ENCODE measurements around the gene TMCO4.

DNA sequence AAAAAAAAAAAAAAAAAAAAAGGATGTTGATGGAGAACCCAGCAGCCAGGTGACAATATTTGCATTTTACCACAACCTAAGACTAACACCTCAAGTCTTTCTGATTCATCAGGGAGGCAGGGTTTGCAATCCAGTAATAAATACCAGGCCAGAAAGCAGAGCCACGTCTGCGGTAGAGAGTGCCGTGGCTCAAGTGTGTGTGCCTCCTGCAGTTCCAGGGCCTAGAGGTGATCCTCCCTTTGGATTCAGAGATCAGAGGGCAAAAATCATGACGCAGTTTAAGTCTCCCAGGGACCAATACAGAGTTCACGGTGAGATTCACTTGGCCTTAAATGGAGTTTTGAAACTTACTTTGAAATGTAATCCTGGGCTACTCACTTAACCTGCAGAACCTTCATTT lies 34.9 kb downstream of the TMCO4 start:
- TF ChIP-seq, protein P1, sequence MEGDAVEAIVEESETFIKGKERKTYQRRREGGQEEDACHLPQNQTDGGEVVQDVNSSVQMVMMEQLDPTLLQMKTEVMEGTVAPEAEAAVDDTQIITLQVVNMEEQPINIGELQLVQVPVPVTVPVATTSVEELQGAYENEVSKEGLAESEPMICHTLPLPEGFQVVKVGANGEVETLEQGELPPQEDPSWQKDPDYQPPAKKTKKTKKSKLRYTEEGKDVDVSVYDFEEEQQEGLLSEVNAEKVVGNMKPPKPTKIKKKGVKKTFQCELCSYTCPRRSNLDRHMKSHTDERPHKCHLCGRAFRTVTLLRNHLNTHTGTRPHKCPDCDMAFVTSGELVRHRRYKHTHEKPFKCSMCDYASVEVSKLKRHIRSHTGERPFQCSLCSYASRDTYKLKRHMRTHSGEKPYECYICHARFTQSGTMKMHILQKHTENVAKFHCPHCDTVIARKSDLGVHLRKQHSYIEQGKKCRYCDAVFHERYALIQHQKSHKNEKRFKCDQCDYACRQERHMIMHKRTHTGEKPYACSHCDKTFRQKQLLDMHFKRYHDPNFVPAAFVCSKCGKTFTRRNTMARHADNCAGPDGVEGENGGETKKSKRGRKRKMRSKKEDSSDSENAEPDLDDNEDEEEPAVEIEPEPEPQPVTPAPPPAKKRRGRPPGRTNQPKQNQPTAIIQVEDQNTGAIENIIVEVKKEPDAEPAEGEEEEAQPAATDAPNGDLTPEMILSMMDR (IDR thresholded peaks at IDR 0.05; ENCODE audit: control extremely low read depth in 1 of 3, insufficient read depth in 1 of 3, low read depth in 1 of 3, low read length in 3 of 3), result no peak
- no peak for TF ChIP-seq ASH2L (IDR thresholded peaks at IDR 0.05; ENCODE audit: low read length)
- TF ChIP-seq MAFK (IDR thresholded peaks at IDR 0.05; ENCODE audit: low read depth, low read length), result no peak
- TF ChIP-seq FOSL1 (IDR thresholded peaks at IDR 0.05; ENCODE audit: insufficient read depth, low read depth, low read length), result no peak
- no peak for TF ChIP-seq BRCA1 (IDR thresholded peaks at IDR 0.05; ENCODE audit: low read depth, low read length)
- no peak for TF ChIP-seq SP1 (IDR thresholded peaks at IDR 0.05; ENCODE audit: low read depth, low read length)
- TF ChIP-seq POLR2A (IDR thresholded peaks at IDR 0.05; ENCODE audit: control extremely low read depth in 1 of 2, low read depth in 2 of 2, low read length in 2 of 2), result no peak
- TF ChIP-seq, protein P2, sequence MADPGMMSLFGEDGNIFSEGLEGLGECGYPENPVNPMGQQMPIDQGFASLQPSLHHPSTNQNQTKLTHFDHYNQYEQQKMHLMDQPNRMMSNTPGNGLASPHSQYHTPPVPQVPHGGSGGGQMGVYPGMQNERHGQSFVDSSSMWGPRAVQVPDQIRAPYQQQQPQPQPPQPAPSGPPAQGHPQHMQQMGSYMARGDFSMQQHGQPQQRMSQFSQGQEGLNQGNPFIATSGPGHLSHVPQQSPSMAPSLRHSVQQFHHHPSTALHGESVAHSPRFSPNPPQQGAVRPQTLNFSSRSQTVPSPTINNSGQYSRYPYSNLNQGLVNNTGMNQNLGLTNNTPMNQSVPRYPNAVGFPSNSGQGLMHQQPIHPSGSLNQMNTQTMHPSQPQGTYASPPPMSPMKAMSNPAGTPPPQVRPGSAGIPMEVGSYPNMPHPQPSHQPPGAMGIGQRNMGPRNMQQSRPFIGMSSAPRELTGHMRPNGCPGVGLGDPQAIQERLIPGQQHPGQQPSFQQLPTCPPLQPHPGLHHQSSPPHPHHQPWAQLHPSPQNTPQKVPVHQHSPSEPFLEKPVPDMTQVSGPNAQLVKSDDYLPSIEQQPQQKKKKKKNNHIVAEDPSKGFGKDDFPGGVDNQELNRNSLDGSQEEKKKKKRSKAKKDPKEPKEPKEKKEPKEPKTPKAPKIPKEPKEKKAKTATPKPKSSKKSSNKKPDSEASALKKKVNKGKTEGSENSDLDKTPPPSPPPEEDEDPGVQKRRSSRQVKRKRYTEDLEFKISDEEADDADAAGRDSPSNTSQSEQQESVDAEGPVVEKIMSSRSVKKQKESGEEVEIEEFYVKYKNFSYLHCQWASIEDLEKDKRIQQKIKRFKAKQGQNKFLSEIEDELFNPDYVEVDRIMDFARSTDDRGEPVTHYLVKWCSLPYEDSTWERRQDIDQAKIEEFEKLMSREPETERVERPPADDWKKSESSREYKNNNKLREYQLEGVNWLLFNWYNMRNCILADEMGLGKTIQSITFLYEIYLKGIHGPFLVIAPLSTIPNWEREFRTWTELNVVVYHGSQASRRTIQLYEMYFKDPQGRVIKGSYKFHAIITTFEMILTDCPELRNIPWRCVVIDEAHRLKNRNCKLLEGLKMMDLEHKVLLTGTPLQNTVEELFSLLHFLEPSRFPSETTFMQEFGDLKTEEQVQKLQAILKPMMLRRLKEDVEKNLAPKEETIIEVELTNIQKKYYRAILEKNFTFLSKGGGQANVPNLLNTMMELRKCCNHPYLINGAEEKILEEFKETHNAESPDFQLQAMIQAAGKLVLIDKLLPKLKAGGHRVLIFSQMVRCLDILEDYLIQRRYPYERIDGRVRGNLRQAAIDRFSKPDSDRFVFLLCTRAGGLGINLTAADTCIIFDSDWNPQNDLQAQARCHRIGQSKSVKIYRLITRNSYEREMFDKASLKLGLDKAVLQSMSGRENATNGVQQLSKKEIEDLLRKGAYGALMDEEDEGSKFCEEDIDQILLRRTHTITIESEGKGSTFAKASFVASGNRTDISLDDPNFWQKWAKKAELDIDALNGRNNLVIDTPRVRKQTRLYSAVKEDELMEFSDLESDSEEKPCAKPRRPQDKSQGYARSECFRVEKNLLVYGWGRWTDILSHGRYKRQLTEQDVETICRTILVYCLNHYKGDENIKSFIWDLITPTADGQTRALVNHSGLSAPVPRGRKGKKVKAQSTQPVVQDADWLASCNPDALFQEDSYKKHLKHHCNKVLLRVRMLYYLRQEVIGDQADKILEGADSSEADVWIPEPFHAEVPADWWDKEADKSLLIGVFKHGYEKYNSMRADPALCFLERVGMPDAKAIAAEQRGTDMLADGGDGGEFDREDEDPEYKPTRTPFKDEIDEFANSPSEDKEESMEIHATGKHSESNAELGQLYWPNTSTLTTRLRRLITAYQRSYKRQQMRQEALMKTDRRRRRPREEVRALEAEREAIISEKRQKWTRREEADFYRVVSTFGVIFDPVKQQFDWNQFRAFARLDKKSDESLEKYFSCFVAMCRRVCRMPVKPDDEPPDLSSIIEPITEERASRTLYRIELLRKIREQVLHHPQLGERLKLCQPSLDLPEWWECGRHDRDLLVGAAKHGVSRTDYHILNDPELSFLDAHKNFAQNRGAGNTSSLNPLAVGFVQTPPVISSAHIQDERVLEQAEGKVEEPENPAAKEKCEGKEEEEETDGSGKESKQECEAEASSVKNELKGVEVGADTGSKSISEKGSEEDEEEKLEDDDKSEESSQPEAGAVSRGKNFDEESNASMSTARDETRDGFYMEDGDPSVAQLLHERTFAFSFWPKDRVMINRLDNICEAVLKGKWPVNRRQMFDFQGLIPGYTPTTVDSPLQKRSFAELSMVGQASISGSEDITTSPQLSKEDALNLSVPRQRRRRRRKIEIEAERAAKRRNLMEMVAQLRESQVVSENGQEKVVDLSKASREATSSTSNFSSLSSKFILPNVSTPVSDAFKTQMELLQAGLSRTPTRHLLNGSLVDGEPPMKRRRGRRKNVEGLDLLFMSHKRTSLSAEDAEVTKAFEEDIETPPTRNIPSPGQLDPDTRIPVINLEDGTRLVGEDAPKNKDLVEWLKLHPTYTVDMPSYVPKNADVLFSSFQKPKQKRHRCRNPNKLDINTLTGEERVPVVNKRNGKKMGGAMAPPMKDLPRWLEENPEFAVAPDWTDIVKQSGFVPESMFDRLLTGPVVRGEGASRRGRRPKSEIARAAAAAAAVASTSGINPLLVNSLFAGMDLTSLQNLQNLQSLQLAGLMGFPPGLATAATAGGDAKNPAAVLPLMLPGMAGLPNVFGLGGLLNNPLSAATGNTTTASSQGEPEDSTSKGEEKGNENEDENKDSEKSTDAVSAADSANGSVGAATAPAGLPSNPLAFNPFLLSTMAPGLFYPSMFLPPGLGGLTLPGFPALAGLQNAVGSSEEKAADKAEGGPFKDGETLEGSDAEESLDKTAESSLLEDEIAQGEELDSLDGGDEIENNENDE (IDR thresholded peaks at IDR 0.05; ENCODE audit: insufficient replicate concordance, low read length), result no peak

Data from H1 (cell line).